Hippocampal formation (tissue), 2 donors: Measurements from ENCODE around the gene AGO1.
"Not testable (repeated sequence)": the region's sequence is repeated elsewhere in the genome, so short reads cannot be mapped to it uniquely, and the experiment has no call there.

Experiments
- DNase-seq, 2 donors: peaks; one replicate each; lab custom pipeline; 2025; lab: John Stamatoyannopoulos, UW

The AGO1 gene

GRCh38 chr1:35972631-35973030 is 89.6 kb downstream of the AGO1 start:
- DNase-seq, result not testable (repeated sequence)

- no peak for DNase-seq
Observed at GRCh38 chr1:35980090-35980489, 97.1 kb downstream of the AGO1 start.
